NB4 (cell line): Measurements from ENCODE around the gene BCAM.

Experiments
- DNase-seq: peaks from one replicate; pipeline ENCODE4 v3.0.0; 2010; ENCODE audit warnings: low read depth
- H3K4me3 ChIP-seq: one replicate; pipeline ENCODE4 v1.5.1; 2011; ENCODE audit warnings: mild to moderate bottlenecking, low read depth, low read length, moderate library complexity
- MYC ChIP-seq: IDR thresholded peaks from 2 replicates; pipeline ENCODE4 v1.6.1; 2011; ENCODE audit warnings: low read depth, low read length
- POLR2A ChIP-seq: IDR thresholded peaks from 2 replicates; pipeline ENCODE4 v1.6.1; 2011; ENCODE audit warnings: mild to moderate bottlenecking; ENCODE audit not compliant: insufficient read length; ENCODE audit errors: extremely low read depth
- TF ChIP-seq, protein P1 (sequence below): IDR thresholded peaks from 2 replicates; pipeline ENCODE4 v1.6.1; 2011; ENCODE audit warnings: low read depth, low read length
- TF ChIP-seq, protein P2 (sequence below): IDR thresholded peaks from one replicate; pipeline ENCODE4 v1.5.1; 2012; ENCODE audit warnings: low read depth, low read length

The BCAM gene

DNA sequence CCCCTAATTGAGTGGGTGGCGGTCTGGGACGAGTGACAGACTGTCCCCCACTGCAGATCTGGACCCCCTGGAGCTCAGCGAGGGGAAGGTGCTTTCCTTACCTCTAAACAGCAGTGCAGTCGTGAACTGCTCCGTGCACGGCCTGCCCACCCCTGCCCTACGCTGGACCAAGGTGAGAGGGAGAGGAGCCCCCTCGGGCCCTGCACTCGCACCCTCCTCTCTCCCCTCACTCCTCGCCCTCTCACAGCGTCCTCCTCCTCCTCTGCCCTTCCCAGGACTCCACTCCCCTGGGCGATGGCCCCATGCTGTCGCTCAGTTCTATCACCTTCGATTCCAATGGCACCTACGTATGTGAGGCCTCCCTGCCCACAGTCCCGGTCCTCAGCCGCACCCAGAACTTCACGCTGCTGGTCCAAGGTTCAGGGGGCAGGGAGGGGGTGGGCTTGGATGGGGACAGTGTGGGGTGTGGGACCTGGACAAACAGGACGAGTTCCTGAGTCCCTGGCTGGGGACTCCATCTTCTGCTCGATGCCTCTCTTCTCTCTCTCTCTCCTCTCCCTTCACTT is 9.6 kb downstream of the BCAM start:
- no peak overlapping the region for H3K4me3 ChIP-seq
- no peak for DNase-seq
- no peak for TF ChIP-seq POLR2A
- TF ChIP-seq, protein P1, sequence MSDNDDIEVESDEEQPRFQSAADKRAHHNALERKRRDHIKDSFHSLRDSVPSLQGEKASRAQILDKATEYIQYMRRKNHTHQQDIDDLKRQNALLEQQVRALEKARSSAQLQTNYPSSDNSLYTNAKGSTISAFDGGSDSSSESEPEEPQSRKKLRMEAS = no peak
- TF ChIP-seq MYC = no peak
- TF ChIP-seq, protein P2, sequence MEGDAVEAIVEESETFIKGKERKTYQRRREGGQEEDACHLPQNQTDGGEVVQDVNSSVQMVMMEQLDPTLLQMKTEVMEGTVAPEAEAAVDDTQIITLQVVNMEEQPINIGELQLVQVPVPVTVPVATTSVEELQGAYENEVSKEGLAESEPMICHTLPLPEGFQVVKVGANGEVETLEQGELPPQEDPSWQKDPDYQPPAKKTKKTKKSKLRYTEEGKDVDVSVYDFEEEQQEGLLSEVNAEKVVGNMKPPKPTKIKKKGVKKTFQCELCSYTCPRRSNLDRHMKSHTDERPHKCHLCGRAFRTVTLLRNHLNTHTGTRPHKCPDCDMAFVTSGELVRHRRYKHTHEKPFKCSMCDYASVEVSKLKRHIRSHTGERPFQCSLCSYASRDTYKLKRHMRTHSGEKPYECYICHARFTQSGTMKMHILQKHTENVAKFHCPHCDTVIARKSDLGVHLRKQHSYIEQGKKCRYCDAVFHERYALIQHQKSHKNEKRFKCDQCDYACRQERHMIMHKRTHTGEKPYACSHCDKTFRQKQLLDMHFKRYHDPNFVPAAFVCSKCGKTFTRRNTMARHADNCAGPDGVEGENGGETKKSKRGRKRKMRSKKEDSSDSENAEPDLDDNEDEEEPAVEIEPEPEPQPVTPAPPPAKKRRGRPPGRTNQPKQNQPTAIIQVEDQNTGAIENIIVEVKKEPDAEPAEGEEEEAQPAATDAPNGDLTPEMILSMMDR = no peak

DNA sequence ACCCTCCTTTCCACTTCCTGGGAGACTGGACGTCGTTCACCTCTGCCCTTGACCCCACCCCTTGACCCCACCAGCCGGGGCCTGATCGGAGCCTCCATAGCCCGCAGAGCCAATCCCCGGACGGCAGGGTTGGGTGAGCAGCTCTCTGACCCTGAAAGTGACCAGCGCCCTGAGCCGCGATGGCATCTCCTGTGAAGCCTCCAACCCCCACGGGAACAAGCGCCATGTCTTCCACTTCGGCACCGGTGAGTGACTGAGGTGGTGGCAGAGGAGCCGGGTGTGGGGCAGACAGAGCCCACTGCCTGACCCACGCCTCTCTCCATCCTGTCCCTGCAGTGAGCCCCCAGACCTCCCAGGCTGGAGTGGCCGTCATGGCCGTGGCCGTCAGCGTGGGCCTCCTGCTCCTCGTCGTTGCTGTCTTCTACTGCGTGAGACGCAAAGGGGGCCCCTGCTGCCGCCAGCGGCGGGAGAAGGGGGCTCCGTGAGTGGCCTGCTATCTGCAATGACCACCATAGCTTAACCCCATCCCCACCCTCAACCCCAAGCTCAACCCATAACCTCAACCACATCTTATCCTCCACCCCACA is 10.4 kb downstream of the BCAM start:
- H3K4me3 ChIP-seq = no peak overlapping the region
- TF ChIP-seq, protein P1 = no peak
- TF ChIP-seq POLR2A = no peak
- TF ChIP-seq MYC = no peak
- TF ChIP-seq, protein P2 = no peak
- no peak for DNase-seq

GRCh38 chr19:44820648-44821609 is 12.0 kb downstream of the BCAM start:
- TF ChIP-seq MYC = no peak
- no peak for DNase-seq
- H3K4me3 ChIP-seq = no peak overlapping the region

DNA sequence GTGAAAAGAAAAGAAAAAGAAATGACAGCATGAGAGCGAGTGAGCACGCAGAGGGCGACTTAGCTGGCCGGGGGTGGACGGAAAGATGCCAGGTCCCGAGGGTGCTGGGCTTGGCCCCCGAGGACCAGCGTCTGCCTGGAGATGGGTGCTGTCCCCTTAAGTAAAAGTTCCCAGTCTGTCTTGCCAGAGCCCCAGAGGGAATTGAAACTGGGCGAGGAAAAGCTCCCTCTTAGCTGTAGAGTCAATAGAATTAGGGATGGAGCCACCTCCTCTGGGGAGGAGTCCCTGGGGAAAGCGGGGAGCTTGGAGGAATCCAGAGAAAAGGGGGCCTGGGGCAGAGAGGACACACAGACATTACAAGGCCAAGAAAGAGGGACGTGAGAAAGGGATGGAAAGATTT is 13.3 kb downstream of the BCAM start:
- DNase-seq = no peak
- TF ChIP-seq MYC (no peak), POLR2A (no peak)
- TF ChIP-seq, protein P1 = no peak
- TF ChIP-seq, protein P2 = no peak
- H3K4me3 ChIP-seq = no peak overlapping the region

DNA sequence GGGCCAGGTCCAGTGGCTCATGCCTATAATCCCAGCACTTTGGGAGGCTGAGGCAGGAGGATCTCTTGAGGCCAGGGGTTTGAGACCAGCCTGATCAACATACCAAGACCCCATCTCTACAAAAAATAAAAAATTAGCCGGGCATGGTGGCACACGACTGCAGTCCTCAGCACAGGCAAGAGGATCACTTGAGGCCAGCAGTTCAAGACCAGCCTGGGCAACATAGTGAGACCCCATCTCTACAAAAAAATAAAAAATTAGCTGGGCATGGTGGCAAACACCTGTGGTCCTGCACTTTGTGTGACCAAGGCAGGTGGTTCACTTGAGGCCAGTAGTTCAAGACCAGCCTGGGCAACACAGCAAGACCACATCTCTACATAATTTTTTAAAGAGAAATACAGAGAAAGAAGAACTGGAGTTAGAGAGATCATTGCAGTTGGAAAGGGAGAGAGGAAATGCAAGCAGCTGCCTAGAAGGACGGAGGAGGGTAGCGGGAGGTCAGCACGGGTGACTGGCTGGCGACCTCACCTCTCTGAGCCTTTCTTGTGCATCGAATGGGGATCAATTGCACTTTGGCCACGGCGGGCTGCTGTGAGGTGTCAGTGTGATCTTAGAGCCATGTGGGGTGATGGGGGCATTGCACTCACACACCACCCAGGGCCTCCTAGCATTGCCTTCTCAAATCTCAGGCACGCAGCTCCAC is 13.9 kb downstream of the BCAM start:
- no peak for DNase-seq
- TF ChIP-seq, protein P2 = no peak
- TF ChIP-seq POLR2A (no peak), MYC (no peak)
- TF ChIP-seq, protein P1 = no peak
- H3K4me3 ChIP-seq = no peak overlapping the region

DNA sequence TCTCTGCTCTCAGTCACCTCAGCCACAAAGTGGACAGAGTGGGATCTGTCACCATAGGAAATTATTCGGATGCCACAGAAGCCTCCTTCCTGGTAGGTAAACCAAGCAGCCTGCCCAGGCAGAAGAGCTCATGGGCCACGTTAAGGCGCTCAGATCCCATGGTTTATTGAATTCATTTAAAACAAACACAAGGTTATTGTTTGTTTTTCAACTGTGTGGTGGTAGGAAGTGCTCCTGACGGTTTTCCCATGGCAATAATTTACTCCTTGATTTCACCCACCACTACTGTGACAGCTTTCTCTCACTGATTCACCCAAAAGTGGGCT is 14.4 kb downstream of the BCAM start:
- no peak for DNase-seq
- H3K4me3 ChIP-seq = no peak overlapping the region
- TF ChIP-seq POLR2A = no peak
- TF ChIP-seq MYC = no peak
- TF ChIP-seq, protein P1 = no peak
- TF ChIP-seq, protein P2 = no peak
